ENCODE data around the gene POTEI.
"Not testable (repeated sequence)": the region's sequence is repeated elsewhere in the genome, so short reads cannot be mapped to it uniquely, and the experiment has no call there.

DNA sequence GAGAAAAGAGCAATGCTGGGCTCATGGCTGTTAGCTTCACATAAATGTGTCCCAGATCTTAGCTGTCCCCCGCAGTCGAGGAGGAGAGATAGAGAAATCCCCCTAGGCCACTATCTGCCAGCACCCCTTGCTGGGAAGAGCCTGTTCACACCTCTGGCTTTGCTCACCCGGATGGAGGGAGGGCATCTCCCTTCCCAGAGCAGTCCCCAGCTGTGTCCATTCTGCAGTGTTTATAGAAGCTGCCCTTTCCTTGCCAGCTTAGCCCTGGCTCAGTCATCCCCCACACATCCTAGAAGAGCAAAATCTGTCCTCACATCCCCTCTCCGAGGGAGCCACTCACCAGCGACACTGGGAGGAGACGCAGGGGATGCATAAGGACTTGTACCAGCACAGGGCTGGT lies 20.4 kb upstream of the POTEI start:
- TF ChIP-seq, protein P1, sequence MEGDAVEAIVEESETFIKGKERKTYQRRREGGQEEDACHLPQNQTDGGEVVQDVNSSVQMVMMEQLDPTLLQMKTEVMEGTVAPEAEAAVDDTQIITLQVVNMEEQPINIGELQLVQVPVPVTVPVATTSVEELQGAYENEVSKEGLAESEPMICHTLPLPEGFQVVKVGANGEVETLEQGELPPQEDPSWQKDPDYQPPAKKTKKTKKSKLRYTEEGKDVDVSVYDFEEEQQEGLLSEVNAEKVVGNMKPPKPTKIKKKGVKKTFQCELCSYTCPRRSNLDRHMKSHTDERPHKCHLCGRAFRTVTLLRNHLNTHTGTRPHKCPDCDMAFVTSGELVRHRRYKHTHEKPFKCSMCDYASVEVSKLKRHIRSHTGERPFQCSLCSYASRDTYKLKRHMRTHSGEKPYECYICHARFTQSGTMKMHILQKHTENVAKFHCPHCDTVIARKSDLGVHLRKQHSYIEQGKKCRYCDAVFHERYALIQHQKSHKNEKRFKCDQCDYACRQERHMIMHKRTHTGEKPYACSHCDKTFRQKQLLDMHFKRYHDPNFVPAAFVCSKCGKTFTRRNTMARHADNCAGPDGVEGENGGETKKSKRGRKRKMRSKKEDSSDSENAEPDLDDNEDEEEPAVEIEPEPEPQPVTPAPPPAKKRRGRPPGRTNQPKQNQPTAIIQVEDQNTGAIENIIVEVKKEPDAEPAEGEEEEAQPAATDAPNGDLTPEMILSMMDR (IDR thresholded peaks at IDR 0.05), result not testable (repeated sequence)
- TF ChIP-seq EZH2 (IDR thresholded peaks at IDR 0.05; ENCODE audit: borderline replicate concordance, insufficient read depth, low read depth, low read length, poor library complexity, severe bottlenecking), result not testable (repeated sequence)
